Measurements from ENCODE around the gene MED14. TPM values are rescaled to one million over a fixed set of nuclear protein-coding genes. Genes with fewer than 3 reads are reported as not detected.
"Not testable (repeated sequence)": the region's sequence is repeated elsewhere in the genome, so short reads cannot be mapped to it uniquely, and the experiment has no call there.

MED14 gene
- 52.4 and 53.0 TPM in 2 replicates for total RNA-seq
- long read RNA-seq, partial matches to known transcripts = 8 of 12 reads
- long read RNA-seq, other reads (novel, unspliced or antisense) = 4 of 12 reads

GRCh38 chrX:40735325-40736169, at the start of gene MED14:
TSS of gene MED14 (minus strand) at chrX:40735542. CDS start at chrX:40735412, 130 bp downstream.
- Mint-ChIP-seq H3K36me3 (ENCODE audit: unreplicated experiment) (no peaks in the 10 kb centered on the region), H3K4me3 (ENCODE audit: unreplicated experiment) (peak within 1 kb of the TSS; percentile 85), H3K9me3 (ENCODE audit: unreplicated experiment) (peaks cover 6% of the 10 kb centered on the region), H3K4me1 (ENCODE audit: unreplicated experiment) (peaks cover 26% of the 10 kb centered on the region), H3K27ac (ENCODE audit: unreplicated experiment) (peak within 1 kb of the TSS; percentile 98), H3K27me3 (ENCODE audit: unreplicated experiment) (no peaks in the 10 kb centered on the region)
- peak; percentile 58 for TF ChIP-seq CTCF (IDR thresholded peaks at IDR 0.05)
- peak; percentile 94 for DNase-seq (ENCODE audit: extremely low spot score, unreplicated experiment)

GRCh38 chrX:40784516-40785151, 49.3 kb upstream of the MED14 start:
- DNase-seq (ENCODE audit: extremely low spot score, unreplicated experiment) = no peak
- no peak for TF ChIP-seq CTCF (IDR thresholded peaks at IDR 0.05)
- H3K27ac Mint-ChIP-seq (ENCODE audit: unreplicated experiment) = no peak overlapping the region
- H3K36me3 Mint-ChIP-seq (ENCODE audit: unreplicated experiment) = peaks cover 1% of the 10 kb centered on the region
- H3K4me1 Mint-ChIP-seq (ENCODE audit: unreplicated experiment) = peaks cover 22% of the 10 kb centered on the region
- peaks cover 10% of the 10 kb centered on the region for H3K9me3 Mint-ChIP-seq (ENCODE audit: unreplicated experiment)
- H3K4me3 Mint-ChIP-seq (ENCODE audit: unreplicated experiment) = no peak overlapping the region
- H3K27me3 Mint-ChIP-seq (ENCODE audit: unreplicated experiment) = no peaks in the 10 kb centered on the region

- not testable (repeated sequence) for H3K36me3 Mint-ChIP-seq (ENCODE audit: unreplicated experiment); DNase-seq (ENCODE audit: extremely low spot score, unreplicated experiment); H3K27me3 Mint-ChIP-seq (ENCODE audit: unreplicated experiment); H3K9me3 Mint-ChIP-seq (ENCODE audit: unreplicated experiment); H3K4me3 Mint-ChIP-seq (ENCODE audit: unreplicated experiment); H3K27ac Mint-ChIP-seq (ENCODE audit: unreplicated experiment)
- peaks cover 38% of the 10 kb centered on the region for H3K4me1 Mint-ChIP-seq (ENCODE audit: unreplicated experiment)
These were observed 47.4 kb upstream of the MED14 start for GRCh38 chrX:40782644-40783259.

- TF ChIP-seq CTCF (IDR thresholded peaks at IDR 0.05) = no peak
- H3K9me3 Mint-ChIP-seq (ENCODE audit: unreplicated experiment) = peaks cover 3% of the 10 kb centered on the region
- H3K4me3 Mint-ChIP-seq (ENCODE audit: unreplicated experiment) = no peak overlapping the region
- H3K27ac Mint-ChIP-seq (ENCODE audit: unreplicated experiment) = no peak overlapping the region
- no peaks in the 10 kb centered on the region for H3K27me3 Mint-ChIP-seq (ENCODE audit: unreplicated experiment)
- no peak for DNase-seq (ENCODE audit: extremely low spot score, unreplicated experiment)
- H3K4me1 Mint-ChIP-seq (ENCODE audit: unreplicated experiment) = peaks cover 40% of the 10 kb centered on the region
- peaks cover 1% of the 10 kb centered on the region for H3K36me3 Mint-ChIP-seq (ENCODE audit: unreplicated experiment)
These were observed 45.6 kb upstream of the MED14 start for GRCh38 chrX:40780951-40781350.

GRCh38 chrX:40780082-40780481, 44.7 kb upstream of the MED14 start:
- peaks cover 41% of the 10 kb centered on the region for H3K4me1 Mint-ChIP-seq (ENCODE audit: unreplicated experiment)
- no peak overlapping the region for H3K27ac Mint-ChIP-seq (ENCODE audit: unreplicated experiment)
- H3K4me3 Mint-ChIP-seq (ENCODE audit: unreplicated experiment) = no peak overlapping the region
- peaks cover 3% of the 10 kb centered on the region for H3K9me3 Mint-ChIP-seq (ENCODE audit: unreplicated experiment)
- no peak for DNase-seq (ENCODE audit: extremely low spot score, unreplicated experiment)
- no peaks in the 10 kb centered on the region for H3K27me3 Mint-ChIP-seq (ENCODE audit: unreplicated experiment)
- TF ChIP-seq CTCF (IDR thresholded peaks at IDR 0.05) = no peak
- H3K36me3 Mint-ChIP-seq (ENCODE audit: unreplicated experiment) = peaks cover 1% of the 10 kb centered on the region
